HEK293 (cell line): ENCODE measurements around the gene TAF1B.

ENCODE experiments used
- CTCF ChIP-seq: fragments of 450-650 bp; formaldehyde crosslinking; IDR thresholded peaks from 2 replicates; pipeline ENCODE4 v1.5.1; 2016; ENCODE audit warnings: missing biosample characterization, missing genetic modification characterization
- MYNN ChIP-seq: fragments of 450-650 bp; formaldehyde crosslinking; IDR thresholded peaks from 2 replicates; pipeline ENCODE4 v1.5.1; 2016; ENCODE audit warnings: missing biosample characterization, missing genetic modification characterization, borderline replicate concordance
- PRDM4 ChIP-seq: fragments of 450-650 bp; formaldehyde crosslinking; IDR thresholded peaks from 2 replicates; pipeline ENCODE4 v1.5.1; 2017; ENCODE audit warnings: missing biosample characterization, missing genetic modification characterization
- REST ChIP-seq: fragments of 450-650 bp; formaldehyde crosslinking; IDR thresholded peaks from 2 replicates; pipeline ENCODE4 v1.5.1; 2016; ENCODE audit warnings: missing biosample characterization, missing genetic modification characterization
- ZEB2 ChIP-seq: fragments of 450-650 bp; formaldehyde crosslinking; IDR thresholded peaks from 2 replicates; pipeline ENCODE4 v1.5.1; 2016; ENCODE audit warnings: missing biosample characterization, missing genetic modification characterization
- ZNF830 ChIP-seq: fragments of 450-650 bp; IDR thresholded peaks from 2 replicates; pipeline ENCODE4 v1.5.0; 2018; ENCODE audit warnings: missing biosample characterization, missing genetic modification characterization, low read depth, mild to moderate bottlenecking, moderate library complexity

- TF ChIP-seq MYNN (no peak), ZEB2 (tag by site-specific recombination) (no peak), PRDM4 (tag by site-specific recombination) (no peak), ZNF830 (tag by site-specific recombination) (no peak), CTCF (tag by site-specific recombination) (no peak), REST (tag by site-specific recombination) (no peak)
These were observed 30.1 kb downstream of the TAF1B start for GRCh38 chr2:9873337-9873736.
